Endothelial cell of umbilical vein (primary cell): Measurements from ENCODE around the gene TSC22D3. TPM values are rescaled to one million over a fixed set of nuclear protein-coding genes. Genes with fewer than 3 reads are reported as not detected.

Experiments
- BruUV-seq: library from RNA; stranded (reverse); fragments of 400-500 nt; replicated peaks from 2 replicates; lab custom pipeline; 2021; lab: Mats Ljungman, UMichigan
- CTCF ChIA-PET: fragments of 300-600, 350-600 bp; sonication (Branson Sonifier 250); formaldehyde crosslinking; loops from one replicate; lab custom pipeline; 2021; ENCODE audit warnings: antibody characterized with exemption, inconsistent platforms; lab: Charles Lee
- POLR2A ChIA-PET: fragments of 300-600, 350-600 bp; sonication (Branson Sonifier 250); formaldehyde crosslinking; loops from one replicate; lab custom pipeline; 2021; ENCODE audit warnings: antibody characterized with exemption, inconsistent platforms; lab: Charles Lee
- DNase-seq: peaks from one replicate; pipeline ENCODE4 v3.0.0-alpha.2; 2011; ENCODE audit warnings: low read depth, low spot score
- FAIRE-seq: peaks from 2 replicates; lab custom pipeline; 2011; peaks lifted over from hg19 to GRCh38; lab: Jason Lieb, UNC
- H2AFZ ChIP-seq: 2 replicates; pipeline ENCODE4 v1.6.0; 2012; ENCODE audit warnings: low read depth, low read length, control low read depth, inconsistent platforms
- H3K27ac ChIP-seq: 2 replicates; pipeline ENCODE4 v1.5.1; 2011; ENCODE audit warnings: low read depth, mild to moderate bottlenecking, control low read depth, low read length, moderate library complexity; ENCODE audit not compliant: insufficient read depth
- H3K27me3 ChIP-seq, 2 experiments: 2 replicates each; pipeline versions ENCODE4 v1.6.0 to v1.6.1; 2011; ENCODE audit warnings: low read length in 2 of 2, mixed read lengths in 1 of 2; ENCODE audit not compliant: control insufficient read depth in 2 of 2, insufficient read depth in 2 of 2
- H3K36me3 ChIP-seq, 2 experiments: 2 replicates in 1 of 2; 3 replicates in 1 of 2; pipeline ENCODE4 v1.5.1; 2011; ENCODE audit warnings: low read length in 2 of 2, mild to moderate bottlenecking in 1 of 2, moderate library complexity in 1 of 2; ENCODE audit not compliant: control insufficient read depth in 2 of 2, insufficient read depth in 2 of 2; ENCODE audit errors: extremely low read depth in 1 of 2
- H3K4me1 ChIP-seq: 3 replicates; pipeline ENCODE4 v1.5.1; 2011; ENCODE audit warnings: mild to moderate bottlenecking, low read length; ENCODE audit not compliant: control insufficient read depth, insufficient read depth; ENCODE audit errors: extremely low read depth
- H3K4me2 ChIP-seq: 2 replicates; pipeline ENCODE4 v1.6.1; 2011; ENCODE audit warnings: low read length, control low read depth, mixed read lengths; ENCODE audit not compliant: insufficient read depth
- H3K4me3 ChIP-seq, 3 experiments: fragments of 200-600 bp in 1 of 3; sonication (generic), shearing (Covaris generic) in 1 of 3; replicated peaks in 1 of 3; 2 replicates each; pipeline ENCODE4 v1.5.1; 2011 to 2016; ENCODE audit warnings: control low read depth in 3 of 3, low read length in 3 of 3, mild to moderate bottlenecking in 2 of 3, inconsistent platforms in 1 of 3, low read depth in 1 of 3, moderate library complexity in 1 of 3; ENCODE audit not compliant: insufficient read depth in 1 of 3
- H3K79me2 ChIP-seq: 2 replicates; pipeline ENCODE4 v1.6.0; 2012; ENCODE audit warnings: low read length, inconsistent platforms; ENCODE audit not compliant: control insufficient read depth, insufficient read depth
- H3K9ac ChIP-seq: replicated peaks from 2 replicates; pipeline ENCODE3; 2011; ENCODE audit warnings: low read length, control low read depth; ENCODE audit not compliant: insufficient read depth; ENCODE audit errors: extremely low read depth
- H3K9me1 ChIP-seq: replicated peaks from 3 replicates; pipeline ENCODE4 v1.6.0; 2011; ENCODE audit warnings: mild to moderate bottlenecking, low read length; ENCODE audit not compliant: control insufficient read depth, insufficient read depth; ENCODE audit errors: extremely low read depth
- H3K9me3 ChIP-seq: replicated peaks from 2 replicates; pipeline ENCODE4 v1.5.1; 2012; ENCODE audit warnings: low read length, inconsistent platforms; ENCODE audit not compliant: control insufficient read depth, insufficient read depth
- H4K20me1 ChIP-seq: replicated peaks from 2 replicates; pipeline ENCODE3; 2011; ENCODE audit warnings: mild to moderate bottlenecking, low read length; ENCODE audit not compliant: control insufficient read depth, insufficient read depth; ENCODE audit errors: extremely low read depth
- CTCF ChIP-seq, 2 donors: IDR thresholded peaks; 1 replicate in 1 of 2; 2 replicates in 1 of 2; pipeline ENCODE4 v1.5.1; 2011; ENCODE audit warnings: low read length in 2 of 2, mild to moderate bottlenecking in 2 of 2, moderate library complexity in 2 of 2, control low read depth in 1 of 2, inconsistent platforms in 1 of 2, low read depth in 1 of 2; ENCODE audit not compliant: insufficient read depth in 1 of 2; ENCODE audit errors: extremely low read depth in 1 of 2
- EZH2 ChIP-seq: IDR thresholded peaks from 2 replicates; pipeline ENCODE4 v1.6.1; 2012; ENCODE audit warnings: borderline replicate concordance, low read depth, mild to moderate bottlenecking, moderate library complexity, low read length, inconsistent platforms; ENCODE audit not compliant: severe bottlenecking
- FOS ChIP-seq: IDR thresholded peaks from 2 replicates; pipeline ENCODE4 v1.6.1; 2011; ENCODE audit warnings: mild to moderate bottlenecking, low read length, moderate library complexity, borderline replicate concordance; ENCODE audit not compliant: insufficient read depth
- GATA2 ChIP-seq: IDR thresholded peaks from 2 replicates; pipeline ENCODE4 v1.7.0; 2011; ENCODE audit warnings: low read depth, mild to moderate bottlenecking, moderate library complexity, mixed read lengths, low read length; ENCODE audit not compliant: insufficient read length, insufficient read depth
- JUN ChIP-seq: IDR thresholded peaks from 2 replicates; pipeline ENCODE4 v1.6.1; 2011; ENCODE audit warnings: borderline replicate concordance, low read depth; ENCODE audit not compliant: insufficient read length, insufficient read depth
- MAX ChIP-seq: IDR thresholded peaks from 2 replicates; pipeline ENCODE4 v1.6.1; 2011; ENCODE audit not compliant: insufficient read depth, insufficient read length
- MYC ChIP-seq: IDR thresholded peaks from one replicate; pipeline ENCODE4 v1.6.1; 2011; ENCODE audit warnings: mild to moderate bottlenecking, low read depth, low read length
- POLR2A ChIP-seq: IDR thresholded peaks from 2 replicates; pipeline ENCODE4 v1.6.1; 2012; ENCODE audit warnings: low read depth, mild to moderate bottlenecking, control low read depth, low read length
- POLR2AphosphoS5 ChIP-seq: IDR thresholded peaks from 2 replicates; pipeline ENCODE4 v1.6.1; 2012; ENCODE audit warnings: low read depth, mild to moderate bottlenecking, control low read depth, low read length, moderate library complexity; ENCODE audit not compliant: insufficient read depth
- dilution Hi-C: fragments of 300-500 bp; cut with MboI; formaldehyde crosslinking; loops from one replicate; pipeline ENCODE4 v1.15.0; 2019; ENCODE audit warnings: low sequenced_read_pairs; ENCODE audit not compliant: extremely low pct_ligation_motif_present
- intact Hi-C: fragments of 100-400 bp; cut with micrococcal nuclease; formaldehyde crosslinking; loops from one replicate; pipeline ENCODE4 v1.10.0; 2022
- polyA plus RNA-seq, 4 experiments: library from polyadenylated mRNA; depleted of rRNA in 3 of 4; stranded (reverse) in 3 of 4; unstranded in 1 of 4; fragments of >200 nt; gene quantifications; 2 replicates each; pipeline versions ENCODE4 v1.2.1 to v1.2.3, GENCODE V29; 2011 to 2012; ENCODE audit warnings: missing spikeins in 1 of 4
- total RNA-seq: library from RNA; stranded (reverse); gene quantifications from 2 replicates; pipeline ENCODE4 v1.2.3, GENCODE V29; 2021

Gene TSC22D3
- total and polyA plus RNA-seq, 2 donors (not counting 3 experiments of a cell fraction or from before 2014, with no cell fraction given) = 21.1 to 37.4 TPM

GRCh38 chrX:107713543-107714205 is 61.9 kb downstream of the TSC22D3 start:
- TF ChIP-seq MAX (no peak), MYC (no peak), FOS (no peak), EZH2 (no peak), CTCF (IDR thresholded peaks at IDR 0.05; ENCODE audit: extremely low read depth in 1 of 2, insufficient read depth in 1 of 2, low read depth in 1 of 2, low read length in 2 of 2) (no peak), POLR2A (no peak), JUN (no peak), GATA2 (no peak), POLR2AphosphoS5 (no peak)
- intact Hi-C loops = loop anchor here (10.0 kb wide), 1 partner anchor 311 kb away; no protein-coding TSS in a partner anchor

More at GRCh38 chrX:107713543-107714205, 61.9 kb downstream of the TSC22D3 start:
- FAIRE-seq (no peak), DNase-seq (no peak)
- no peak overlapping the region for H3K4me3 ChIP-seq
- peaks cover 14% of the 10 kb centered on the region for H3K79me2 ChIP-seq
- H3K4me2 ChIP-seq = no peak overlapping the region
- H3K27ac ChIP-seq = no peak overlapping the region
- POLR2A ChIA-PET = interaction anchor here (4.3 kb wide), 1 partner anchor 39 kb away, joined by 40 read pairs; no protein-coding TSS in a partner anchor
- CTCF ChIA-PET = interaction anchor here (1.0 to 8.3 kb wide), 6 partner anchors 13 to 54 kb away, joined by 3 to 142 read pairs (median 8); no protein-coding TSS in a partner anchor
- no TSS peak for BruUV-seq
- no peaks in the 10 kb centered on the region for H3K27me3 ChIP-seq
- peaks cover 20% of the 10 kb centered on the region for H3K4me1 ChIP-seq
- no peak overlapping the region for H3K9ac ChIP-seq
- no peaks in the 10 kb centered on the region for H3K9me1 ChIP-seq
- dilution Hi-C loops = no loop called here
- no peak overlapping the region for H2AFZ ChIP-seq
- H4K20me1 ChIP-seq = no peaks in the 10 kb centered on the region
- H3K9me3 ChIP-seq = no peaks in the 10 kb centered on the region
- peaks cover 0 to 4% of the 10 kb centered on the region in 2 experiments for H3K36me3 ChIP-seq
